HG03558 (cell line): Measurements from ENCODE around the gene GCK.

Experiments used
- ATAC-seq: cut with Tn5 transposase; IDR thresholded peaks from one replicate; pipeline ENCODE4 v1.9.1; 2021; ENCODE audit warnings: moderate number of reproducible peaks; ENCODE audit not compliant: unreplicated experiment; ENCODE audit errors: extremely low read depth

The GCK gene

GRCh38 chr7:44111761-44112160 is 77.5 kb downstream of the GCK start:
- ATAC-seq, result no peak

- ATAC-seq, result no peak
These were observed 78.3 kb downstream of the GCK start for GRCh38 chr7:44110719-44111635.

GRCh38 chr7:44109991-44110390 is 79.2 kb downstream of the GCK start:
- no peak for ATAC-seq

- no peak for ATAC-seq
These were observed 80.2 kb downstream of the GCK start for GRCh38 chr7:44108768-44109750.

- no peak for ATAC-seq
These were observed 81.1 kb downstream of the GCK start for GRCh38 chr7:44107961-44108767.

DNA sequence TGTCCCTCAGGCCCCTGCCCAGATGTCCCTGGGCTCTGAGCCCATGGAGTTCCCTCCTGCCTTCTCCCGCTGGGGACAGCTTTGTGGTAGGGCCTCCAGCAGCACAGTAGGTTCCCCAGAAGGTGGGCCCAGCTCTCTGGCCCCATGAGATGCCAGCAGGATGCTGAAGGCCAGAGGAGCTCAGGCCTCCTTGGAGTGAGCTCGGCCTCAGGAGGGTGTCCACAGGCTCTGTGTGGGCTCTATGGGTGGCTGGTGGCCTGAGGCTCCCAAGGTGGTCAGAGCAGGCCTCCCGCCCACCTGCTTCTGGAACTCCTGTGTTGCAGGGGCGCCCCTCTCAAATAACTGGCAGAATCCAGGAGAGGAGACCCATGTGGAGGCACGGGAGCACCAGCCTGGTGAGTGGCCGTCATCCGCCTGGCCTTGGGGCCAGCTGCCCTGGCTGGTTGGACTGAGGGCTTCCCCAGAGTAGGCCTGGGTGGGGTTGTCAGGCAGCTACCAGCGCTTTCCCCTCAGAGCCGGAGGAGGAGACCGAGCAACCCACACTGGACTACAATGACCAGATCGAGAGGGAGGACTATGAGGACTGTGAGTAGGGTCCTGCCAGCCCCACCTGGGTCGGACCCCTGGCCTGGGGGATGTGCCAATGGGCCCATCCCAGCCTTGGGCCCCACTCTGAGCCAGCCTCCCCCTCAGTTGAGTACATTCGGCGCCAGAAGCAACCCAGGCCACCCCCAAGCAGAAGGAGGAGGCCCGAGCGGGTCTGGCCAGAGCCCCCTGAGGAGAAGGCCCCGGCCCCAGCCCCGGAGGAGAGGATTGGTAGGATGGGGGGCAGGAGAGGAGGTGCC is 81.9 kb downstream of the GCK start:
- no peak for ATAC-seq

DNA sequence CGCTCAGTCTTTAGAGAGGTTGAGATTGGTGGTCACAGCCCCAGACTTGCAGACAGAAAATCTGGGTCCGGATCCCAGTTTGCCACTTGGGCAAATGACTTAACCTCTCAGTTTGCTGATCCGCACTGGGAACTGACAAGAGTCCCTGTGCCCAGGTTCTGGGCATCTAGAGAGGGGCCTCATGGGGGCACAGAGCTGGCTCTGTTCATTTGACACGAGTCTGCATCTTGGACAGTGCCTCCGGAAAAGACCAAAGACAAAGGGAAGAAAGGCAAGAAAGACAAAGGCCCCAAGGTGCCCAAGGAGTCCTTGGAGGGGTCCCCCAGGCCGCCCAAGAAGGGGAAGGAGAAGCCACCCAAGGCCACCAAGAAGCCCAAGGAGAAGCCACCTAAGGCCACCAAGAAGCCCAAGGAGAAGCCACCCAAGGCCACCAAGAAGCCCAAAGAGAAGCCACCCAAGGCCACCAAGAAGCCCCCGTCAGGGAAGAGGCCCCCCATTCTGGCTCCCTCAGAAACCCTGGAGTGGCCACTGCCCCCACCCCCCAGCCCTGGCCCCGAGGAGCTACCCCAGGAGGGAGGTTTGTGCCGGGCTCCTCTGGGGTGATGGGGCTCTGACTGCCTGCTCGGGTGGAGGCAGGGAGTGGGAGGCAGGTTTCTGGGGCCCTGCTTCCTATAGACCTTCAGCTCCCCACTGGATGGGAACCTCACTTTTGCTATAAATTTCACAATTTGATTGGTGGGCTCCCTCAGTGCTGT is 82.8 kb downstream of the GCK start:
- ATAC-seq, result no peak

DNA sequence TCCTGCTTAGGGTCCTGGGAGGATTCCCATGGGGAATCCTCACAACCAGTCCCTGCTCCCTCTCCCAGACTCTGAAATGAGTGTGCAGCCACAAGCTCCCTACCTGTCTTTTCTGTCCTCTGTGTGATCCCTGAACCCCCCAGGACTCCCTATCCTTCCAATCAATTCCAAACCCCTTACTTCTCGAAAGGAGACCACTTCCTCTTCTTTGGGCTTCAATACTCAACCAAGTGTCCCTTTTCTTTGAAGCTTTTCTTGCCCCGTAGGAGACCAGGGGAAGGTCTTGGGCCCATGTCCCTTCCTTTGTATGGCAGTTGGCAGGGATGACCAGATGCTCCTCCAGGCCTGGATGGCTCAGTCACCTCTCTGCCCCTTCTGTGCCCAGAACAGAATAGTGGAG is 83.4 kb downstream of the GCK start:
- ATAC-seq, result no peak

- ATAC-seq, result no peak
These were observed 84.1 kb downstream of the GCK start for GRCh38 chr7:44104860-44105771.

GRCh38 chr7:44103923-44104859 is 85.0 kb downstream of the GCK start, which contains the start of gene AEBP1:
TSS of gene AEBP1 (plus strand) at chr7:44104345. CDS start at chr7:44104666, 321 bp downstream.
- ATAC-seq, result no peak

GRCh38 chr7:44103566-44103922 is 85.7 kb downstream of the GCK start:
- ATAC-seq, result no peak

GRCh38 chr7:44102846-44103565 is 86.2 kb downstream of the GCK start:
- no peak for ATAC-seq

- ATAC-seq, result no peak
These were observed 87.0 kb downstream of the GCK start for GRCh38 chr7:44101966-44102845.

GRCh38 chr7:44101303-44101965 is 87.8 kb downstream of the GCK start:
- no peak for ATAC-seq
